Islet precursor cell (in vitro differentiated cells): ENCODE measurements around the gene ALG11.
"Not testable (repeated sequence)": the region's sequence is repeated elsewhere in the genome, so short reads cannot be mapped to it uniquely, and the experiment has no call there.

Experiments
- DNase-seq: peaks from one replicate; pipeline ENCODE4 v3.0.0-alpha.2; 2018

Gene ALG11

DNA sequence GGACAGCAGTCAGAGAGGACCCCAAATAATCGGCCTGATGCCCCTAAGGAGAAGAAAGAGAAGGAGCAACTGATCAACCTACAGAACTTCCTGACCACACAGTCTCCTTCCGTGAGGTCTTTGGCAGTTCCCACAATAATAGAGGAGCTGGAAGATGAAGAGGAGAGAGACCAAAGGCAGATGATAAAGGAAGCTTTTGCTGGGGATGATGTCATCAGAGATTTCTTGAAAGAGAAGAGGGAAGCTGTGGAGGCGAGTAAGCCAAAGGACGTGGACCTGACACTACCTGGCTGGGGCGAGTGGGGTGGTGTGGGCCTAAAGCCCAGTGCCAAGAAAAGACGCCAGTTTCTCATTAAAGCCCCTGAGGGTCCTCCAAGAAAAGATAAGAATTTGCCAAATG, 18.2 kb downstream of the ALG11 start:
- not testable (repeated sequence) for DNase-seq

DNA sequence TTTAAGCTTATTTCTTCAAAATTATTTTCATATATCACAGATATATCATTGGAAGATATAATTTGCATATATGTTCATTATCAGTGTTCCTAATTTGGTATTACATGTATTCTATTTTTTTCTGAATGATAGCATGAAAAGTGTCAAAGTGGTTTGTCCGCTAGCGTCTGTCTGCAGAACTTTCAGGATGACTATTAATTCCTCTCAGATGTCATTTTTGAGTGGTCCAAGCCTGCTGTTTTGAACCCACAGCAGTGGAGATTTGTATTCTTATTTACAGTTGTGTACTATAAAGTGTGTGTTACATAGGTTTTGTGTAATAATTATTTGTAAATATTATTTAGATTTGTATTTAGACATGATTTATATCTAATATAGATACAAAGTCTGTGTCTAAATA, 20.8 kb downstream of the ALG11 start:
- DNase-seq, result no peak

DNA sequence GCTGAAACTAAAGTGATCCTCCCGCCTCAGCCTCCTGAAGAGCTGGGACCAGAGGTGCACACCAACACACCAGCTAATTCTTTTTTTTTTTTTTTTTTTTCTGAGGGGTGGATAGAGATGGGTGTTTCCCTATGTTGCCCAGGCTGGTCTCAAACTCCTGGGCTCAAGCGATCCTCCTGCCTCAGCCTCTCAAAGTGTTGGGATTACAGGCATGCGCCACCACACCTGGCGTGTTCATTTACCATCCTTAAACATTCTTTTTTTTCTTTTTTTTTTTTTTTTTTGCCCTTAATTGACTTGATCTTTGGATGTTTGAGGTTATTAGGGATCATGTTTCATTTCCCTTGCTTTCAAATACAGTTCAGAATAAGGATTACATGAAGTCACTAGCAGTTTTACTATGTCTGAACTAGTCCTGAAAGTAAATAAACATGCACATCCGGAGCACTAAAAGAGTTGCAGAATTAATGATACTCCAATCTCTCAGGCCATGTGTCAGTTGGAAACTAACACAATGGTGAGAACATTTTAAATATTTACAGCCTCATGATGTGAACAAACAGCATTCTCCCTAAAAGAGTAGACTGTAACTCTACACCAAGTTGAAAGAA, 22.5 kb downstream of the ALG11 start:
- no peak for DNase-seq

DNA sequence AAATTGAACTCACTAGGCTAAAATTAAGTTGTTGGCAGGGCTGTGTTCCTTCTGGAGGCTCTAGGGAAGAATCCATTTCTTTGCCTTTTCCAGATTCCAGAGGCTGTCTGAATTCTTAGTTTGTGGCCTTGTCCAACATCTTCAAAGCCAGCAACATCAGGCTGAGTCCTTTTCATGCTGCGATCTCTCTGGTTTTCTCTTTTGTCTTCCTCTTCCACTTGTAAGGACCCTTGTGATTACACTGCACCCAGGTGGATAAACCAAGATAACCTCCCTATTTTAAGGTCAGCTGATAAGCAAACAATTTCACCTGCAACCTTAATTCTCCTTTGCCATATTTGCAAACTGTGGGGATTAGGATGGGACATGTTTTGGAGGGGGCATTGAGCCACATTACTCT, 23.8 kb downstream of the ALG11 start:
- DNase-seq, result no peak

DNA sequence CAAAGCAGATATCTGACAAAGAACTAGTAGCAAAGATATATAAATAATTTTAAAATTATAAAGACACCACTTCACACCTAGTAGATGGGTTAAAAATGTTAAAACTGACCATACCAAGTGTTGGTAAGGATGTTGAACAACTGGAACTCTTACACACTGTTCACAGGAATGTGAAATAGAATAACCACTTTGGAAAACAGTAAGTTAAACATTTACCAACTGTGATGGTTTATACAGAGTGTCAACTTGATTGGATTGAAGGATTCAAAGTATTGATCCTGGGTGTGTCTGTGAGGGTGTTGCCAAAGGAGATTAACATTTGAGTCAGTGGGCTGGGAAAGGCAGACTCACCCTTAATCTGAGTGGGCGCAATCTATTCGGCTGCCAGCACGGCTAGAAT, 31.5 kb downstream of the ALG11 start:
- DNase-seq, result no peak

DNA sequence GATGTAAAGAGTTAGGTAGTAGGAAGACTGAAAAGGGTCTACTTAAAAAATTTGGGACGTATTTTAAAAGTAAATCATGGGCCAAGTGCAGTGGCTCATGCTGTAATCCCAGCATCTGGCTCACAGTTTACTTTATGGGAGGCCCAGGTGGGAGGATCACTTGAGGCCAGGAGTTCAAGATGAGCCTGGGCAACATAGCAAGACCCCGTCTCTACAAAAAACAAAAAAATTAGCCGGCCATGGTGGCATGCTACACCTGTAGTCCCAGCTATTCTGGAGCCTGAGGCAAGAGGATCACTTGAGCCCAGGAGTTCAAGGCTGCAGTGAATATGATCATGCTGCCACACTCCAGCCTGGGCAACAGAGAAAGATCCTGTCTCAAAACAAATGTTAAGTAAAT, 35.3 kb downstream of the ALG11 start:
- no peak for DNase-seq

DNA sequence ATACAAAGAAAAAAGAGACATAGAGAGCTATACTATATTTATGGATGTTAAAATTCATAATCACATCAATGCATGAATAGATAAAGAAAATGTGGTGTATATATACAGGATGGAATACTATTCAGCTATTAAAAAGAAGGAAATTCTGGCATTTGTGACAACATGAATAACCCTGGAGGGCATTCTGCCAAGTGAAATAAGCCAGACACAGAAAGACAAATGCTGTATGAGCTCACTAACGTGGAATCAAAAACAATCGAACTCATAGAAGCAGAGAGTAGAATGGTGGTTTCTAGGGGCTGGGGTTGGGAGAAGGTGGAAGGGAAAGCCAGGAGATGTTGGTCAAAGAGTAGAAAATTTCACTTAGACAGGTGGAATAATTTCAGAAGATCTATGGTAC, 36.3 kb downstream of the ALG11 start:
- no peak for DNase-seq

DNA sequence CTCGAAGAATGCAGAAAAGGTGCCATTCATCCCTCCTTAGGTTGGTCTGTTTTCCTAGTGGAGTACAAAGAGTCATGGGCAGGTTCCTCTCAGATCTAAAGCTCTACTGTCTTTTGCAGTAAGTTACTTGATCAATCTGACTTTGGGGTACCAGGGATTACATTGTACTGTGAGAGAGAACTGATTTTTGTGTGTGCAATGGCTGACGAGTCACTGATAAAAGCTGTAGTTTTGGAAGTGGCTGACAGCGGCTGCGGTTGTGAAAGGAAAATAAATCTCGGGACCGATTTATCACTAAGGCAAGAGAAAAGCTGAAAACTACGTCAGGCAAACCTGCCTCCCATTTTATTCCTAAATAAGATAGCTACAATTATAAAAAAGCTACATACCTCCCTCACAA, 39.2 kb downstream of the ALG11 start:
- DNase-seq, result no peak

DNA sequence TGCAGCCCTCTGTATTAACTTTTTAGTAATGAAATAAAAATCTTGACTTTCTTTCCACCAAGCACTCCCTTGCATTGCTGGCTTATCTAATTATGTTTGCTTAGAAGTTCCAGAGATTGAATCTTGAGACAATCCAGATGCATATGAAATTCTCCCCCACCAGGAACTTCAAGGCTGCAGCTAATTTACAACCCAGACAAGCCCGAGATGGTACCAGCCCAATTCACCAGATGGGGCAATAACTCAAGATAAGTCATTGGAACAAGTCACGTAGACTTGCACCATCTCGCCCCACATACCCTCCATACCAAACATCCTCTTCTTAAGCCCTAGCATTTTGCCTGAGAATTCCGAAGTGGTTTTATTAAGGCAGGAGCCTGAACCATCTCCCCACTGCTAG, 41.3 kb downstream of the ALG11 start:
- peak; percentile 64 for DNase-seq

DNA sequence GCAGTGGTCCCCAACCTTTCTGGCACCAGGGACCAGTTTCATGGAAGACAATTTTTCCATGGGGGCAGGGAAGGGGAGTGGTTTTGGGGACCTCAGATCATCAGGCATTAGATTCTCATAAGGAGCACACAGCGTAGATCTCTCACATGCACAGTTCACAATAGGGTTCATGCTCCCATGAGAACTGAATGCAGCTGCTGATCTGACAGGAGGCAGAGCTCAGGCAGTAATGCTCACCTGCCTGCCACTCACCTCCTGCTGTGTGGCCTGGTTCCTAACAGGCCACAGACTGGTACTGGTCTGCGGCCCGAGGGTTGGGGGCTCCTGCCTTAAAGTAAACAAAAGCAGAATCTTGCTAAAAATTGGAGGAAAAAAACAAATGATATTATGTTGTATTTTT, 48.9 kb downstream of the ALG11 start:
- DNase-seq, result not testable (repeated sequence)

DNA sequence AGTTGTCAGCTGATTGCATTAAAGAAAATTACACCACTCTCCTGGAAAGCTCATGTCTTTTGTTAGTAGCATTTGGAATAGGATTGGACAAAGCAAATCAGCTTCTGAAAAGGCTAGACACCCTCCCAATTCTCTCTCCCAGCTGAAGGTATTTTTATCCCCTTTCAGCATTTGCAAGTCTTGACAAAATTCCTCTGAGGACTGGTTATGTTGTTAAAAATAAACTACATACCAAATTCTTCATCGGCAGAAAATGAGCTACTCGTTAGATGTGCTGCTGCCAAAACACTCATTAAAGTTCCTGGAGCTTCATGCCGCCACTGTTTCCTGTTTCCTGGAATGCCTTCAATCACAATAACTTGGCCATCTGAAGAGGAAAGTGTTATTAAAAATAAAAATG, 49.4 kb downstream of the ALG11 start:
- DNase-seq, result no peak

DNA sequence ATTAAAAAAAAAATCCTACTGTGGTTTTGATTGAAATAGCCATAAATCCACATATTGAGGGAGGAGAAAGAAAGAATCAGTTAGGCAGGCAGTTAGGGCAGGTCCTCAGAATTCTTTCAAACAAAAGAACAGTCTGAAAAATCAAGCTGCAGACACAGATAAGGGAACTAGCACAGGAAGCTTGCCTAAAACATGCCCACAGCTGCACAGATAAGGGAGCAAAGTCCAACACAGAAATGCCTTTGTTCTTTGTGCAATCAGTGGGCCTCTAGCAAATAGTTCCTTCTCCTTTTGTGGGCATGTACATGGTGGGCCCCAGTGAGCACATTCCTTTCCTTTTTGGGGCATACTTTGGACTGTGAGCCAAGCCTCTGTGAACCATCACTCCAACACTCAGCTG, 55.0 kb downstream of the ALG11 start:
- DNase-seq, result no peak

DNA sequence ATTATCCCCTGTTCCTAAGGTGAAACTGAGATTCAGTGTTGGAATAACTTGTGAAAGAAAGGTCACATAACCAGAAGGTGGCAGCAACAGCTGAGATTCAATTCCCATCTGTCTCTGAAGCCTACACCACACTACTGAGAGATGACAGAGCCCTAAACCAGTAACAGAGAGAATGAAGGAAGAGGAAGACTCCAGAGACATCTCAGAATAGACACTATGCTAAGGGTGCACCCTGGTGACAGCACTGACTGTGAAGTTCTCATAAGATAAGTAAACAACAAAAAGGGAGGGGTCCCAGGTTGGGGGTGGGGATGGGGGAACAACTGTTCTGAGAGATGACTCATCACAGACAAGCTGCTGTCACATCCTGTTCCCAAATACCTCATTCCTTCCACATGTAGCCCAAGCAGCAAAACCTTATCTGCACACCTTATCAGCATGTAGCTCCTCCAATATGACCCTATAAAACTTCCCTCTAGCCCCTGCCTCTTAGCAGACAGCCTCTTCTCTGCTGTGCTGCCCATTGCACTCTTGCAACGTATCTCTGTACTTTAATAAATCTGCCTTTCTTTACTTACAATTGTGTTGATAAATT, 58.8 kb downstream of the ALG11 start:
- peak; percentile 62 for DNase-seq
